K562 (cell line): ENCODE results near the gene WDR86. TPM values are rescaled to one million over a fixed set of nuclear protein-coding genes. Genes with fewer than 3 reads are reported as not detected.

Source experiments
- ATAC-seq: fragments of 200-7000 bp; cut with Tn5 transposase; 3 replicates; pipeline ENCODE4 v1.9.1; 2020; ENCODE audit warnings: moderate library complexity
- BruUV-seq: library from RNA; stranded (reverse); fragments of 400-500 nt; replicated peaks from 2 replicates; lab custom pipeline; 2021; lab: Mats Ljungman, UMichigan
- CTCF ChIA-PET: fragments of 300-600 bp; formaldehyde crosslinking; extraction: SDS; loops from one replicate; lab custom pipeline; 2021; ENCODE audit warnings: low intra/inter-chr PET ratio; lab: Yijun Ruan, JAX
- POLR2A ChIA-PET: fragments of 300-600, 350-650 bp; sonication (Branson Sonifier 250); formaldehyde crosslinking; extraction: SDS; loops from one replicate; lab custom pipeline; 2021; ENCODE audit warnings: antibody characterized with exemption, inconsistent platforms; lab: Yijun Ruan, JAX
- DNase-seq, 4 experiments: peaks; one replicate each; pipeline versions ENCODE4 v3.0.0 to v3.0.0-alpha.2; 2011 to 2018; ENCODE audit warnings: low spot score in 3 of 4, mixed read lengths in 3 of 4; ENCODE audit errors: extremely low read depth in 1 of 4
- FAIRE-seq: peaks from 2 replicates; lab custom pipeline; 2011; peaks lifted over from hg19 to GRCh38; lab: Jason Lieb, UNC
- H2AFZ ChIP-seq: 2 replicates; pipeline ENCODE4 v1.6.0; 2011; ENCODE audit warnings: low read depth, low read length, control low read depth, inconsistent platforms
- H3K27ac ChIP-seq: fragments of 200-600 bp; 3 replicates; pipeline ENCODE4 v1.8.0; 2011; ENCODE audit warnings: low read depth, mild to moderate bottlenecking, control low read depth, inconsistent platforms, low read length, moderate library complexity, mixed read lengths; ENCODE audit errors: extremely low read depth
- H3K27me3 ChIP-seq, 2 experiments: fragments of 300-600 bp in 1 of 2; 2 replicates in 1 of 2; 3 replicates in 1 of 2; pipeline versions ENCODE4 v1.6.0 to v1.8.0; 2011; ENCODE audit warnings: inconsistent platforms in 2 of 2, low read length in 2 of 2, mild to moderate bottlenecking in 1 of 2, mixed read lengths in 1 of 2, moderate library complexity in 1 of 2; ENCODE audit not compliant: control insufficient read depth in 2 of 2, insufficient read depth in 2 of 2
- H3K36me3 ChIP-seq: fragments of 300-600 bp; 3 replicates; pipeline ENCODE4 v1.8.0; 2011; ENCODE audit warnings: mild to moderate bottlenecking, low read length, inconsistent platforms; ENCODE audit not compliant: control insufficient read depth, insufficient read depth
- H3K4me1 ChIP-seq, 2 experiments: fragments of 200-600 bp in 1 of 2; replicated peaks in 1 of 2; 2 replicates in 1 of 2; 3 replicates in 1 of 2; pipeline versions ENCODE4 v1.5.1 to v1.8.0; 2011; ENCODE audit warnings: inconsistent platforms in 2 of 2, low read length in 2 of 2, mild to moderate bottlenecking in 1 of 2, mixed read lengths in 1 of 2, moderate library complexity in 1 of 2; ENCODE audit not compliant: control insufficient read depth in 2 of 2, insufficient read depth in 2 of 2
- H3K4me2 ChIP-seq: 2 replicates; pipeline ENCODE4 v1.6.1; 2011; ENCODE audit warnings: low read length, control low read depth, inconsistent platforms, mixed read lengths; ENCODE audit not compliant: insufficient read depth
- H3K4me3 ChIP-seq: fragments of 200-600 bp; sonication (generic), shearing (Covaris generic); 2 replicates; pipeline ENCODE4 v1.5.1; 2016; ENCODE audit warnings: control low read depth, inconsistent platforms
- H3K79me2 ChIP-seq: fragments of 200-600 bp; 3 replicates; pipeline ENCODE4 v1.8.0; 2011; ENCODE audit warnings: low read length, inconsistent platforms; ENCODE audit not compliant: control insufficient read depth, insufficient read depth
- H3K9ac ChIP-seq, 2 experiments: 2 replicates each; pipeline versions ENCODE4 v1.6.0 to v1.6.1; 2011; ENCODE audit warnings: low read depth in 2 of 2, low read length in 2 of 2, control low read depth in 1 of 2, inconsistent platforms in 1 of 2, mild to moderate bottlenecking in 1 of 2, mixed read lengths in 1 of 2; ENCODE audit not compliant: insufficient read depth in 1 of 2
- H3K9me1 ChIP-seq: one replicate; pipeline ENCODE4 v1.6.0; 2011; ENCODE audit warnings: inconsistent platforms, mild to moderate bottlenecking, low read length, moderate library complexity; ENCODE audit not compliant: control insufficient read depth, insufficient read depth
- H3K9me3 ChIP-seq: replicated peaks from 2 replicates; pipeline ENCODE4 v1.5.1; 2011; ENCODE audit warnings: low read depth, low read length, inconsistent platforms; ENCODE audit not compliant: control insufficient read depth, insufficient read depth
- H4K20me1 ChIP-seq: replicated peaks from 2 replicates; pipeline ENCODE4 v1.6.1; 2011; ENCODE audit warnings: low read length, inconsistent platforms, mixed read lengths; ENCODE audit not compliant: control insufficient read depth, insufficient read depth
- EZH2 ChIP-seq: IDR thresholded peaks from 2 replicates; pipeline ENCODE4 v1.6.1; 2012; ENCODE audit warnings: low read depth, mild to moderate bottlenecking, inconsistent platforms, low read length, borderline replicate concordance
- OTX1 ChIP-seq: fragments of 450-650 bp; formaldehyde crosslinking; IDR thresholded peaks from 2 replicates; pipeline ENCODE4 v1.4.0; 2022; ENCODE audit warnings: mild to moderate bottlenecking
- PCBP2 ChIP-seq: fragments of 200-400 bp; formaldehyde crosslinking; IDR thresholded peaks from 2 replicates; pipeline ENCODE4 v1.6.1; 2018; ENCODE audit warnings: low read length, low read depth, mild to moderate bottlenecking, moderate library complexity; ENCODE audit not compliant: poor library complexity, severe bottlenecking
- SIX5 ChIP-seq, 2 experiments: IDR thresholded peaks; 2 replicates each; pipeline ENCODE4 v1.6.1; 2011; ENCODE audit warnings: low read length in 2 of 2, borderline replicate concordance in 1 of 2, low read depth in 1 of 2, mild to moderate bottlenecking in 1 of 2, moderate library complexity in 1 of 2; ENCODE audit not compliant: insufficient read depth in 1 of 2
- ZNF347 ChIP-seq: fragments of 450-650 bp; formaldehyde crosslinking; IDR thresholded peaks from 2 replicates; pipeline ENCODE4 v1.4.0; 2020; ENCODE audit warnings: low read depth, mild to moderate bottlenecking, moderate library complexity
- ZZZ3 ChIP-seq: fragments of 450-650 bp; IDR thresholded peaks from 2 replicates; pipeline ENCODE4 v1.6.1; 2016; ENCODE audit warnings: antibody characterized with exemption, mild to moderate bottlenecking, moderate library complexity
- WGBS: fragments of 100-300 bp; shearing (Covaris generic); methylation state at CpG from one replicate; pipeline ENCODE4 v1.1.6; 2016; ENCODE audit warnings: low coverage, mixed read lengths; ENCODE audit not compliant: insufficient coverage; ENCODE audit errors: missing lambda C conversion rate; 5-methylcytosine and 5-hydroxymethylcytosine counted together
- in situ Hi-C: fragments of 300-500 bp; cut with MboI; formaldehyde crosslinking; loops from 4 replicates; pipeline ENCODE4 v1.15.0; 2018; ENCODE audit warnings: inconsistent platforms, mixed read lengths
- intact Hi-C: fragments of 100-400 bp; cut with micrococcal nuclease; formaldehyde crosslinking; loops from 2 replicates; pipeline ENCODE4 v1.14.2; 2022
- polyA plus RNA-seq, 8 experiments: library from polyadenylated mRNA; depleted of rRNA in 4 of 8; stranded (reverse) in 5 of 8; unstranded in 3 of 8; fragments of >200 nt; fragmentation: Nextera tagmentation in 2 of 8; fragmentation: Illumina TruSeq in 1 of 8; extraction: Ambion mirVana in 2 of 8; extraction: Trizol in 1 of 8; gene quantifications; 2 replicates each; pipeline versions ENCODE4 v1.2.1 to v1.2.3, GENCODE V29; 2011 to 2014; ENCODE audit warnings: inconsistent platforms in 1 of 8, missing spikeins in 1 of 8
- total RNA-seq, 7 experiments: library from RNA; depleted of rRNA in 6 of 7; stranded (reverse); fragments of >200 nt in 6 of 7; fragmentation: Illumina TruSeq in 2 of 7; extraction: Trizol in 2 of 7; gene quantifications; 2 replicates each; pipeline versions ENCODE4 v1.2.1 to v1.2.3, GENCODE V29; 2011 to 2021; ENCODE audit warnings: low replicate concordance in 1 of 7
- TF ChIP-seq, protein P1 (sequence below): sonication (generic); formaldehyde crosslinking; IDR thresholded peaks from 2 replicates; pipeline ENCODE4 v1.8.1; 2023; ENCODE audit warnings: mild to moderate bottlenecking, missing genetic modification reagents
- TF ChIP-seq, protein P2 (sequence below): fragments of 450-650 bp; IDR thresholded peaks from 2 replicates; pipeline ENCODE4 v1.6.1; 2017; ENCODE audit warnings: antibody characterized with exemption
- TF ChIP-seq, protein P3 (sequence below): IDR thresholded peaks from 2 replicates; pipeline ENCODE4 v1.6.1; 2014; ENCODE audit warnings: antibody characterized with exemption
- TF ChIP-seq, protein P4 (sequence below): fragments of 450-650 bp; conservative IDR thresholded peaks from 2 replicates; pipeline ENCODE4 v1.6.1; 2016; ENCODE audit warnings: missing genetic modification characterization, low read depth, mild to moderate bottlenecking, missing compliant biosample characterization, moderate library complexity

Gene WDR86
- total and polyA plus RNA-seq, 9 of the 15 experiments (the other 6 are each of a cell fraction or from before 2014, with no cell fraction given) = 0.24 TPM; not detected in 8

DNA sequence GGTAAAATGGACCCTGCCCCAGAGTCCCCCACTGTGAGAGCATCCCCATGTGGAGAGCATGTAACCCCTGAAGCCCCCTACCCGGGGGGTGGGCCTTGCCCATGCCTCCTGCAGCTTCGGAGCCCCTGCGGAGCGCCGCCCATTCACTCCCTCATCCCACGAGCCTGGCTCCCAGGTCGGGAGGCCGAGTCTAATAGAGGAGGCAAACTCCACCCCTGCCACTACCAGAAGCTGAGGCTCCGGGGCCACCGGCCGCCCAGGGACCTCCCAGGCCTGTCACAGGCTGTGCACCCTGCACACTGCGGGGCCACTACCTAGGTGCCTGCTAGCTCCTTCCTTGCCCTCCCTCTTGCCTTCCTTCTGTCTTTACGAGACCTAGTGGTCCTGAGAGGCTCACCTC lies 17.4 kb downstream of the WDR86 start:
- POLR2A ChIA-PET = interaction anchor here (0.5 to 2.3 kb wide), 2 partner anchors 8 to 333 kb away, joined by 4 to 7 read pairs; no protein-coding TSS in a partner anchor
- Histone ChIP-seq H3K9me1 (peaks cover 4% of the 10 kb centered on the region), H3K9ac (no peak overlapping the region; a peak in 1 of 4 replicates), H4K20me1 (0 out of 2 replicates have a peak, but pooled peaks cover 5% of the 10 kb centered on the region), H3K27ac (no peak overlapping the region), H3K36me3 (no peaks in the 10 kb centered on the region), H2AFZ (no peak overlapping the region), H3K9me3 (no peaks in the 10 kb centered on the region), H3K79me2 (no peaks in the 10 kb centered on the region), H3K4me3 (no peak overlapping the region)
- DNase-seq = no peak
- WGBS = 47% methylated on average over 13 of the region's 13 CpGs
- intact Hi-C loops = loop anchor here (10.0 kb wide), 1 partner anchor 52 kb away; the partner anchor contains the start of gene CRYGN
- no TSS peak for BruUV-seq
- TF ChIP-seq, protein P1, sequence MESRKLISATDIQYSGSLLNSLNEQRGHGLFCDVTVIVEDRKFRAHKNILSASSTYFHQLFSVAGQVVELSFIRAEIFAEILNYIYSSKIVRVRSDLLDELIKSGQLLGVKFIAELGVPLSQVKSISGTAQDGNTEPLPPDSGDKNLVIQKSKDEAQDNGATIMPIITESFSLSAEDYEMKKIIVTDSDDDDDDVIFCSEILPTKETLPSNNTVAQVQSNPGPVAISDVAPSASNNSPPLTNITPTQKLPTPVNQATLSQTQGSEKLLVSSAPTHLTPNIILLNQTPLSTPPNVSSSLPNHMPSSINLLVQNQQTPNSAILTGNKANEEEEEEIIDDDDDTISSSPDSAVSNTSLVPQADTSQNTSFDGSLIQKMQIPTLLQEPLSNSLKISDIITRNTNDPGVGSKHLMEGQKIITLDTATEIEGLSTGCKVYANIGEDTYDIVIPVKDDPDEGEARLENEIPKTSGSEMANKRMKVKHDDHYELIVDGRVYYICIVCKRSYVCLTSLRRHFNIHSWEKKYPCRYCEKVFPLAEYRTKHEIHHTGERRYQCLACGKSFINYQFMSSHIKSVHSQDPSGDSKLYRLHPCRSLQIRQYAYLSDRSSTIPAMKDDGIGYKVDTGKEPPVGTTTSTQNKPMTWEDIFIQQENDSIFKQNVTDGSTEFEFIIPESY = no peak
- TF ChIP-seq ZNF347 = no peak
- no peak for TF ChIP-seq PCBP2
- TF ChIP-seq ZZZ3 = no peak
- TF ChIP-seq, protein P2, sequence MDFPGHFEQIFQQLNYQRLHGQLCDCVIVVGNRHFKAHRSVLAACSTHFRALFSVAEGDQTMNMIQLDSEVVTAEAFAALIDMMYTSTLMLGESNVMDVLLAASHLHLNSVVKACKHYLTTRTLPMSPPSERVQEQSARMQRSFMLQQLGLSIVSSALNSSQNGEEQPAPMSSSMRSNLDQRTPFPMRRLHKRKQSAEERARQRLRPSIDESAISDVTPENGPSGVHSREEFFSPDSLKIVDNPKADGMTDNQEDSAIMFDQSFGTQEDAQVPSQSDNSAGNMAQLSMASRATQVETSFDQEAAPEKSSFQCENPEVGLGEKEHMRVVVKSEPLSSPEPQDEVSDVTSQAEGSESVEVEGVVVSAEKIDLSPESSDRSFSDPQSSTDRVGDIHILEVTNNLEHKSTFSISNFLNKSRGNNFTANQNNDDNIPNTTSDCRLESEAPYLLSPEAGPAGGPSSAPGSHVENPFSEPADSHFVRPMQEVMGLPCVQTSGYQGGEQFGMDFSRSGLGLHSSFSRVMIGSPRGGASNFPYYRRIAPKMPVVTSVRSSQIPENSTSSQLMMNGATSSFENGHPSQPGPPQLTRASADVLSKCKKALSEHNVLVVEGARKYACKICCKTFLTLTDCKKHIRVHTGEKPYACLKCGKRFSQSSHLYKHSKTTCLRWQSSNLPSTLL = no peak
- no peak for TF ChIP-seq EZH2
- TF ChIP-seq, protein P3, sequence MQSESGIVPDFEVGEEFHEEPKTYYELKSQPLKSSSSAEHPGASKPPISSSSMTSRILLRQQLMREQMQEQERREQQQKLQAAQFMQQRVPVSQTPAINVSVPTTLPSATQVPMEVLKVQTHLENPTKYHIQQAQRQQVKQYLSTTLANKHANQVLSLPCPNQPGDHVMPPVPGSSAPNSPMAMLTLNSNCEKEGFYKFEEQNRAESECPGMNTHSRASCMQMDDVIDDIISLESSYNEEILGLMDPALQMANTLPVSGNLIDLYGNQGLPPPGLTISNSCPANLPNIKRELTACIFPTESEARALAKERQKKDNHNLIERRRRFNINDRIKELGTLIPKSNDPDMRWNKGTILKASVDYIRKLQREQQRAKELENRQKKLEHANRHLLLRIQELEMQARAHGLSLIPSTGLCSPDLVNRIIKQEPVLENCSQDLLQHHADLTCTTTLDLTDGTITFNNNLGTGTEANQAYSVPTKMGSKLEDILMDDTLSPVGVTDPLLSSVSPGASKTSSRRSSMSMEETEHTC = no peak
- no peak for TF ChIP-seq SIX5 (IDR thresholded peaks at IDR 0.05; ENCODE audit: borderline replicate concordance in 1 of 2, insufficient read depth in 1 of 2, low read depth in 1 of 2, low read length in 2 of 2)
- no peak for TF ChIP-seq OTX1 (CRISPR knock-in tag)
- TF ChIP-seq, protein P4, sequence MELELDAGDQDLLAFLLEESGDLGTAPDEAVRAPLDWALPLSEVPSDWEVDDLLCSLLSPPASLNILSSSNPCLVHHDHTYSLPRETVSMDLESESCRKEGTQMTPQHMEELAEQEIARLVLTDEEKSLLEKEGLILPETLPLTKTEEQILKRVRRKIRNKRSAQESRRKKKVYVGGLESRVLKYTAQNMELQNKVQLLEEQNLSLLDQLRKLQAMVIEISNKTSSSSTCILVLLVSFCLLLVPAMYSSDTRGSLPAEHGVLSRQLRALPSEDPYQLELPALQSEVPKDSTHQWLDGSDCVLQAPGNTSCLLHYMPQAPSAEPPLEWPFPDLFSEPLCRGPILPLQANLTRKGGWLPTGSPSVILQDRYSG (tag) = no peak
- TF ChIP-seq, all 486 proteins: peak for 0
- CTCF ChIA-PET = no interaction called here
- in situ Hi-C loops = no loop called here
- H3K4me2 ChIP-seq = no peak overlapping the region
- no peak for ATAC-seq
- H3K27me3 ChIP-seq = peaks cover 4 to 43% of the 10 kb centered on the region in 2 experiments; a peak in 4 of 5 replicates
- H3K4me1 ChIP-seq = peaks cover 43 to 77% of the 10 kb centered on the region in 2 experiments
- FAIRE-seq = no peak
